Measurements from ENCODE around the gene MAEL. TPM values are rescaled to one million over a fixed set of nuclear protein-coding genes. Genes with fewer than 3 reads are reported as not detected.
A peak's percentile ranks its signal among the peaks of the same experiment; 100 is the strongest.

Gene MAEL
- total and polyA plus RNA-seq, 4 donors, result 0.03 to 0.06 TPM; not detected in 2

DNA sequence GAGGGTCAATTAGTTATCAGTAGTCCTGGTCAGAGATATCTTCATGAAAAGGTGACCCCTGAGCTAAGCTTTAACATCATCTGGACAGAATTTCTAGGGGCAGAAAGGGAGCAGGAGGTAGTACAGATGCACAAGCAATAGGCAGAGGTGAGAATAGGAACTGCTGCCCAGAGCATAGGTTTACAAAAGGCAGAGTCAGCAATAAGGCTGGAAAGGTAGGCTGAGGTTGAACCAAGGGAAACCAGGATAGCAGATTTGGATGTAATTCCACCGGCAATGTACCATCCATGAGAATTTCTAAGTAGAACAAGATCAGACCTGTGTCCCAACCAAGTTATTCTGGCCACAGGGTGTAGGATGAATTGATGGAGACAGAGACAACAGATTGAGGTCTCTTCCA, 7.5 kb upstream of the MAEL start:
- H3K36me3 ChIP-seq (ENCODE audit: control insufficient read depth in 4 of 4, insufficient read depth in 4 of 4, low read length in 4 of 4), result no peaks in the 10 kb centered on the region
- no peaks in the 10 kb centered on the region for H3K9me3 ChIP-seq (ENCODE audit: control insufficient read depth in 4 of 4, insufficient read depth in 3 of 4, low read length in 3 of 4)
- ATAC-seq (ENCODE audit: insufficient read depth, low FRiP score), result no peak
- H3K4me1 ChIP-seq (ENCODE audit: control insufficient read depth in 5 of 5, insufficient read depth in 5 of 5, low read length in 5 of 5), result peaks cover 0 to 2% (median 0%) of the 10 kb centered on the region in 5 donors
- H3K9ac ChIP-seq (ENCODE audit: insufficient read depth in 1 of 2, low read length in 2 of 2), result no peak overlapping the region
- WGBS, 2 donors, result 53 to 97% methylated on average over 1 of the region's 1 CpG
- H3K4me3 ChIP-seq, result no peak overlapping the region
- no peak overlapping the region for H3K27ac ChIP-seq (ENCODE audit: low read depth in 1 of 2, low read length in 1 of 2)
- H3K27me3 ChIP-seq (ENCODE audit: control insufficient read depth in 3 of 3, insufficient read depth in 3 of 3, low read length in 2 of 3), result peaks cover 0 to 4% (median 2%) of the 10 kb centered on the region in 3 donors
- TF ChIP-seq, protein P1, sequence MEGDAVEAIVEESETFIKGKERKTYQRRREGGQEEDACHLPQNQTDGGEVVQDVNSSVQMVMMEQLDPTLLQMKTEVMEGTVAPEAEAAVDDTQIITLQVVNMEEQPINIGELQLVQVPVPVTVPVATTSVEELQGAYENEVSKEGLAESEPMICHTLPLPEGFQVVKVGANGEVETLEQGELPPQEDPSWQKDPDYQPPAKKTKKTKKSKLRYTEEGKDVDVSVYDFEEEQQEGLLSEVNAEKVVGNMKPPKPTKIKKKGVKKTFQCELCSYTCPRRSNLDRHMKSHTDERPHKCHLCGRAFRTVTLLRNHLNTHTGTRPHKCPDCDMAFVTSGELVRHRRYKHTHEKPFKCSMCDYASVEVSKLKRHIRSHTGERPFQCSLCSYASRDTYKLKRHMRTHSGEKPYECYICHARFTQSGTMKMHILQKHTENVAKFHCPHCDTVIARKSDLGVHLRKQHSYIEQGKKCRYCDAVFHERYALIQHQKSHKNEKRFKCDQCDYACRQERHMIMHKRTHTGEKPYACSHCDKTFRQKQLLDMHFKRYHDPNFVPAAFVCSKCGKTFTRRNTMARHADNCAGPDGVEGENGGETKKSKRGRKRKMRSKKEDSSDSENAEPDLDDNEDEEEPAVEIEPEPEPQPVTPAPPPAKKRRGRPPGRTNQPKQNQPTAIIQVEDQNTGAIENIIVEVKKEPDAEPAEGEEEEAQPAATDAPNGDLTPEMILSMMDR (IDR thresholded peaks at IDR 0.05; ENCODE audit: control extremely low read depth, extremely low read depth), result no peak
- no peak for DNase-seq

DNA sequence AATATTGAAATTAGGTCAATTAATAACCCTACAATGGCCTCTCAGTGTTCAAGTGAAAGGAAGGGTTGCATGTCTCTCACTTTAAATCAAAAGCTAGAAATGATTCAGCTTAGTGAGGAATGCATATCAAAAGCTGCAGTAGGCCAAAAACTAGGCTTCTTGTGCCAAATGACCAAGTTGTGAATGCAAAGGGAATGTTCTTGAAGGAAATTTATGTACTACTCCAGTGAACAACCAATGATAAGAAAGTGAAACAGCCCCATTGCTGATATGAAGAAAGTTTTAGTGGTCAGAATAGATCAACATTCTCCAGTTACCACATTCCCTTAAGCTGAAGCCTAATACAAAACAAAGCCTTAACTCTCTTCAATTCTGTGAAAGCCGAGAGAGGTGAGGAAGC, 10.0 kb downstream of the MAEL start:
- no peak overlapping the region for H3K9ac ChIP-seq (ENCODE audit: insufficient read depth in 1 of 2, low read length in 2 of 2)
- H3K27ac ChIP-seq (ENCODE audit: low read depth in 1 of 2, low read length in 1 of 2), result no peak overlapping the region
- H3K4me3 ChIP-seq, result no peak overlapping the region
- TF ChIP-seq, protein P1 (IDR thresholded peaks at IDR 0.05; ENCODE audit: control extremely low read depth, extremely low read depth), result no peak
- 80 to 98% methylated on average over 1 of the region's 1 CpG for WGBS, 2 donors
- peak in 1 of 3 donors; percentile 8 for DNase-seq
- H3K9me3 ChIP-seq (ENCODE audit: control insufficient read depth in 4 of 4, insufficient read depth in 3 of 4, low read length in 3 of 4), result no peaks in the 10 kb centered on the region
- no peaks in the 10 kb centered on the region for H3K36me3 ChIP-seq (ENCODE audit: control insufficient read depth in 4 of 4, insufficient read depth in 4 of 4, low read length in 4 of 4)
- no peak for ATAC-seq (ENCODE audit: insufficient read depth, low FRiP score)
- no peaks in the 10 kb centered on the region for H3K4me1 ChIP-seq (ENCODE audit: control insufficient read depth in 5 of 5, insufficient read depth in 5 of 5, low read length in 5 of 5)
- no peaks in the 10 kb centered on the region for H3K27me3 ChIP-seq (ENCODE audit: control insufficient read depth in 3 of 3, insufficient read depth in 3 of 3, low read length in 2 of 3)

DNA sequence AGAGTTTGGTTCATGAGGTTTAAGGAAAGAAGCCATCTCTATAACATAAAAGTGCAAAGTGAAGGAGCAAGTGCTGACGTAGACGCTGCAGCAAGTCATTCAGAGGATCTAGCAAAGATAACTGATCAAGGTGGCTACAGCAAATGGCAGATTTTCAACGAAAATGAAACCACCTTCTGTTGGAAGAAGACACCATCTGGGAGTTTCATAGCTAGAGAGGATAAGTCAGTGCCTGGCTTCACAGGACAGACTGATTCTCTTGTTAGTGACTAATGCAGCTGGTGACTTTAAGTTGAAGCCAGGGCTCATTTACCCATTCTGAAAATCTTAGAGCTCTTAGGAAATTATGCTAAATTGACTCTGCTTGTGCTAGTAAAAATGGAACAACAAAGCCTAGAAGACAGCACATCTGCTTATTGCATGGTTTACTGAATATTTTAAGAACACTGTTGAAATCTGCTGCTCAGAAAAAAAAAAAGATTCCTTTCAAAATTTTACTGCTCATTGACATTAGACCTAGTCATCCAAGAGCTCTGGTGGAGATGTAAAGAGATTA, 10.5 kb downstream of the MAEL start:
- Histone ChIP-seq H3K9ac (ENCODE audit: insufficient read depth in 1 of 2, low read length in 2 of 2) (no peak overlapping the region), H3K27ac (ENCODE audit: low read depth in 1 of 2, low read length in 1 of 2) (no peak overlapping the region), H3K36me3 (ENCODE audit: control insufficient read depth in 4 of 4, insufficient read depth in 4 of 4, low read length in 4 of 4) (no peaks in the 10 kb centered on the region), H3K27me3 (ENCODE audit: control insufficient read depth in 3 of 3, insufficient read depth in 3 of 3, low read length in 2 of 3) (no peaks in the 10 kb centered on the region), H3K4me1 (ENCODE audit: control insufficient read depth in 5 of 5, insufficient read depth in 5 of 5, low read length in 5 of 5) (no peaks in the 10 kb centered on the region), H3K4me3 (no peak overlapping the region), H3K9me3 (ENCODE audit: control insufficient read depth in 4 of 4, insufficient read depth in 3 of 4, low read length in 3 of 4) (no peaks in the 10 kb centered on the region)
- TF ChIP-seq, protein P1 (IDR thresholded peaks at IDR 0.05; ENCODE audit: control extremely low read depth, extremely low read depth), result no peak
- whole genome bisulfite sequencing, 2 donors, result 54 to 76% methylated on average over 3 of the region's 3 CpGs
- ATAC-seq (ENCODE audit: insufficient read depth, low FRiP score), result no peak
- no peak for DNase-seq

DNA sequence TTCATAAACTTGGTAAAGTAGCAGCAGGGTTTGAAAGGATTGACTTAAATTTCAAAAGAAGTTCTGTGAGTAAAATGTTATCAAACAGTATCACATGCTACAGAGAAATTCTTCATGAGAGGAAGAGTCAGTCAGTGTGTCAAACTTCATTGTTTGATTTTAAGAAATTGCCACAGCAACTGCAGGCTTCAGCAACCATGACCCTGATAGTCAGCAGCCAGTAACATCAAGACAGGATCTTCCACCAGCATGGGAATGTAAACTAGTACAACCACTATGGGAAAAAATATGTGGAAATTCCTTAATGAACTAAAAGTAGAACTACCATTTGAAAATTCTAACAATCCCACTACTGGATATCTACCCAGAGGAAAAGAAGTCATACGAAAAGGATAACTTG, 11.5 kb downstream of the MAEL start:
- ATAC-seq (ENCODE audit: insufficient read depth, low FRiP score) (no peak), DNase-seq (no peak)
- no peaks in the 10 kb centered on the region for H3K4me1 ChIP-seq (ENCODE audit: control insufficient read depth in 5 of 5, insufficient read depth in 5 of 5, low read length in 5 of 5)
- TF ChIP-seq, protein P1 (IDR thresholded peaks at IDR 0.05; ENCODE audit: control extremely low read depth, extremely low read depth), result no peak
- H3K9me3 ChIP-seq (ENCODE audit: control insufficient read depth in 4 of 4, insufficient read depth in 3 of 4, low read length in 3 of 4), result no peaks in the 10 kb centered on the region
- no peak overlapping the region for H3K9ac ChIP-seq (ENCODE audit: insufficient read depth in 1 of 2, low read length in 2 of 2)
- no peaks in the 10 kb centered on the region for H3K27me3 ChIP-seq (ENCODE audit: control insufficient read depth in 3 of 3, insufficient read depth in 3 of 3, low read length in 2 of 3)
- 84 to 88% methylated on average over 1 of the region's 1 CpG for WGBS, 2 donors
- no peak overlapping the region for H3K27ac ChIP-seq (ENCODE audit: low read depth in 1 of 2, low read length in 1 of 2)
- H3K36me3 ChIP-seq (ENCODE audit: control insufficient read depth in 4 of 4, insufficient read depth in 4 of 4, low read length in 4 of 4), result no peaks in the 10 kb centered on the region
- H3K4me3 ChIP-seq, result no peak overlapping the region
